Measurements from ENCODE around the gene MACF1.

- TF ChIP-seq, protein P1, sequence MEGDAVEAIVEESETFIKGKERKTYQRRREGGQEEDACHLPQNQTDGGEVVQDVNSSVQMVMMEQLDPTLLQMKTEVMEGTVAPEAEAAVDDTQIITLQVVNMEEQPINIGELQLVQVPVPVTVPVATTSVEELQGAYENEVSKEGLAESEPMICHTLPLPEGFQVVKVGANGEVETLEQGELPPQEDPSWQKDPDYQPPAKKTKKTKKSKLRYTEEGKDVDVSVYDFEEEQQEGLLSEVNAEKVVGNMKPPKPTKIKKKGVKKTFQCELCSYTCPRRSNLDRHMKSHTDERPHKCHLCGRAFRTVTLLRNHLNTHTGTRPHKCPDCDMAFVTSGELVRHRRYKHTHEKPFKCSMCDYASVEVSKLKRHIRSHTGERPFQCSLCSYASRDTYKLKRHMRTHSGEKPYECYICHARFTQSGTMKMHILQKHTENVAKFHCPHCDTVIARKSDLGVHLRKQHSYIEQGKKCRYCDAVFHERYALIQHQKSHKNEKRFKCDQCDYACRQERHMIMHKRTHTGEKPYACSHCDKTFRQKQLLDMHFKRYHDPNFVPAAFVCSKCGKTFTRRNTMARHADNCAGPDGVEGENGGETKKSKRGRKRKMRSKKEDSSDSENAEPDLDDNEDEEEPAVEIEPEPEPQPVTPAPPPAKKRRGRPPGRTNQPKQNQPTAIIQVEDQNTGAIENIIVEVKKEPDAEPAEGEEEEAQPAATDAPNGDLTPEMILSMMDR (IDR thresholded peaks at IDR 0.05): no peak
- TF ChIP-seq POLR2AphosphoS5 (IDR thresholded peaks at IDR 0.05) (no peak), EP300 (IDR thresholded peaks at IDR 0.05) (no peak), POLR2A (IDR thresholded peaks at IDR 0.05) (no peak)
Measured at GRCh38 chr1:39348278-39348677, 143.8 kb downstream of the MACF1 start.
